K562 (cell line): Measurements from ENCODE around the gene LRGUK. TPM values are rescaled to one million over a fixed set of nuclear protein-coding genes. Genes with fewer than 3 reads are reported as not detected.
A peak's percentile ranks its signal among the peaks of the same experiment; 100 is the strongest.

Experiments
- CCNT2 ChIP-seq: IDR thresholded peaks from 2 replicates; pipeline ENCODE4 v1.6.1; 2011; ENCODE audit warnings: borderline replicate concordance, low read depth, mild to moderate bottlenecking, moderate library complexity, mixed read lengths, low read length; ENCODE audit not compliant: insufficient read length; ENCODE audit errors: extremely low read depth
- CREM ChIP-seq: IDR thresholded peaks from 2 replicates; pipeline ENCODE4 v1.6.1; 2014; ENCODE audit warnings: antibody characterized with exemption, low read depth
- DEAF1 ChIP-seq: fragments of 450-650 bp; formaldehyde crosslinking; IDR thresholded peaks from 2 replicates; pipeline ENCODE4 v1.4.0; 2020; ENCODE audit warnings: mild to moderate bottlenecking, moderate library complexity
- EP300 ChIP-seq: IDR thresholded peaks from 2 replicates; pipeline ENCODE4 v1.6.1; 2012; ENCODE audit warnings: low read length, improper control_type of control experiment
- ETV6 ChIP-seq, 3 experiments: fragments of 150-350 bp in 1 of 3; sonication (generic) in 1 of 3; formaldehyde crosslinking in 1 of 3; IDR thresholded peaks; 2 replicates each; pipeline versions ENCODE4 v1.6.1 to v1.8.0; 2014 to 2022; ENCODE audit warnings: borderline replicate concordance in 2 of 3, low read depth in 2 of 3, antibody characterized with exemption in 1 of 3, low read length in 1 of 3, mild to moderate bottlenecking in 1 of 3, missing genetic modification reagents in 1 of 3
- FOXJ2 ChIP-seq: fragments of 200-800 bp; sonication (Bioruptor generic); IDR thresholded peaks from 2 replicates; pipeline ENCODE4 v1.6.1; 2016; ENCODE audit warnings: missing genetic modification characterization, missing compliant biosample characterization
- FOXK1 ChIP-seq: sonication (generic); formaldehyde crosslinking; IDR thresholded peaks from 2 replicates; pipeline ENCODE4 v1.8.0; 2022; ENCODE audit warnings: missing genetic modification reagents, mild to moderate bottlenecking, borderline replicate concordance
- KDM1A ChIP-seq, 2 experiments: fragments of 450-650 bp; IDR thresholded peaks; 2 replicates each; pipeline ENCODE4 v1.6.1; 2016; ENCODE audit warnings: mild to moderate bottlenecking in 2 of 2
- KLF1 ChIP-seq: fragments of 450-650 bp; IDR thresholded peaks from 2 replicates; pipeline ENCODE4 v1.6.1; 2016; ENCODE audit warnings: missing genetic modification characterization, missing compliant biosample characterization
- NR2C2 ChIP-seq, 2 experiments: fragments of 200-800 bp in 1 of 2; sonication (Bioruptor generic) in 1 of 2; sonication (generic) in 1 of 2; formaldehyde crosslinking in 1 of 2; IDR thresholded peaks; 2 replicates each; pipeline versions ENCODE4 v1.6.1 to v1.8.0; 2016 to 2022; ENCODE audit warnings: mild to moderate bottlenecking in 1 of 2, missing compliant biosample characterization in 1 of 2, missing genetic modification characterization in 1 of 2, missing genetic modification reagents in 1 of 2
- PYGO2 ChIP-seq: fragments of 450-650 bp; IDR thresholded peaks from 2 replicates; pipeline ENCODE4 v1.6.1; 2016; ENCODE audit warnings: mild to moderate bottlenecking, missing genetic modification characterization, moderate library complexity, missing compliant biosample characterization
- SMARCE1 ChIP-seq: fragments of 450-650 bp; IDR thresholded peaks from 2 replicates; pipeline ENCODE4 v1.7.1; 2016; ENCODE audit warnings: mild to moderate bottlenecking
- TCF3 ChIP-seq: sonication (generic); formaldehyde crosslinking; IDR thresholded peaks from 2 replicates; pipeline ENCODE4 v1.4.0; 2020; ENCODE audit warnings: mild to moderate bottlenecking, missing genetic modification reagents
- TEAD1 ChIP-seq, 2 experiments: fragments of 450-650 bp in 1 of 2; sonication (generic) in 1 of 2; formaldehyde crosslinking; IDR thresholded peaks; 2 replicates each; pipeline versions ENCODE4 v1.4.0 to v1.8.0; 2020 to 2022; ENCODE audit warnings: mild to moderate bottlenecking in 2 of 2, missing genetic modification reagents in 1 of 2
- UBTF ChIP-seq, 2 experiments: IDR thresholded peaks; 2 replicates each; pipeline ENCODE4 v1.6.1; 2012; ENCODE audit warnings: improper control_type of control experiment in 2 of 2, low read depth in 2 of 2, low read length in 2 of 2, borderline replicate concordance in 1 of 2
- ZNF23 ChIP-seq: fragments of 250-450 bp; sonication (Bioruptor Pico); IDR thresholded peaks from 2 replicates; pipeline ENCODE4 v1.4.0; 2020; ENCODE audit warnings: mild to moderate bottlenecking
- ZNF239 ChIP-seq: fragments of 250-450 bp; sonication (Bioruptor Pico); IDR thresholded peaks from 2 replicates; pipeline ENCODE4 v1.4.0; 2020; ENCODE audit warnings: mild to moderate bottlenecking
- polyA plus RNA-seq, 8 experiments: library from polyadenylated mRNA; depleted of rRNA in 4 of 8; stranded (reverse) in 5 of 8; unstranded in 3 of 8; fragments of >200 nt; fragmentation: Nextera tagmentation in 2 of 8; fragmentation: Illumina TruSeq in 1 of 8; extraction: Ambion mirVana in 2 of 8; extraction: Trizol in 1 of 8; gene quantifications; 2 replicates each; pipeline versions ENCODE4 v1.2.1 to v1.2.3, GENCODE V29; 2011 to 2014; ENCODE audit warnings: inconsistent platforms in 1 of 8, missing spikeins in 1 of 8
- total RNA-seq, 7 experiments: library from RNA; depleted of rRNA in 6 of 7; stranded (reverse); fragments of >200 nt in 6 of 7; fragmentation: Illumina TruSeq in 2 of 7; extraction: Trizol in 2 of 7; gene quantifications; 2 replicates each; pipeline versions ENCODE4 v1.2.1 to v1.2.3, GENCODE V29; 2011 to 2021; ENCODE audit warnings: low replicate concordance in 1 of 7
- TF ChIP-seq, protein P1 (sequence below): fragments of 450-650 bp; IDR thresholded peaks from 2 replicates; pipeline ENCODE4 v1.6.1; 2016; ENCODE audit warnings: low read depth, mild to moderate bottlenecking, moderate library complexity
- TF ChIP-seq, protein P2 (sequence below): fragments of 150-350 bp; conservative IDR thresholded peaks from 2 replicates; pipeline ENCODE4 v1.6.1; 2014; ENCODE audit warnings: low read length

The LRGUK gene
- total and polyA plus RNA-seq, 9 of the 15 experiments (the other 6 are each of a cell fraction or from before 2014, with no cell fraction given), result 0.04 to 0.33 (median 0.18) TPM

DNA sequence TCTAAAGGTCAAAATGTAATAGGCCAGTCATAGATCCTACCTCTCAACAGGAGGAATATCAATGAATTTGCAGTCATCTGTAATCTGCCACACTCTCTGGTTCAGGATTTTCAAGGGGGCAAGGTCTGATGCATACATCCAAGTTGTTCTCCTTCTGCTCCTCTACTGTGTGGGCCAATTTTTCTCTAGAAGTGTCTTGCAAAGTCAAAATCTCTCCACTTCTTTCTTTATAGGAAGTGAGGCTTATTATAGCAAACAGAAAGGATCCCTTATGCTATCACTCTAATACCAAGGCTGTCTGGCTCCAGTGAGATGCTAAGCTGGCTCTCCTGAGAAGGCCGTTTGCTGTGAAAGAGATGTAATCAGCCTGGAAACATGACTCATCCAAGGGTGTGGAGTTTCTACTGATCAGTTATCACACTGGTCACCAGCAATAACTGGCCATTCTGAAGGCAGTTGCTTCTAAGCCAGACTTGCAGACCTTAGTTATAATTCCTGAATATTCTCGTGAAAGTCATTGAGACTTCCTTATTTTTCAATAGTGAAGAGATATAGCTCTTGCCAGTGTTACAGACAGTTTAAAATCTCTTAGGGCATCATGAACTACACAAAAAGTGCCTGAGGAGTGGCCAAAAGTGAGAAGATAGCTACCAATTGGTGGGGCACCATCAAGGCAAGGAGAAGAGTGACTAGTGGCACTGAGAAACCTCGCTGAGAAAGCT lies 43.2 kb upstream of the LRGUK start (continued):
- no peak for TF ChIP-seq DEAF1
- peak; percentile 90 for TF ChIP-seq FOXJ2 (tag)
- no peak for TF ChIP-seq NR2C2 (CRISPR knock-in tag; IDR thresholded peaks at IDR 0.05)
- 0 out of 2 replicates have a peak, but pooled peaks have one; percentile 3 for TF ChIP-seq NR2C2 (tag; IDR thresholded peaks at IDR 0.05)
- peak; percentile 63 for TF ChIP-seq CREM
- 0 out of 2 replicates have a peak, but pooled peaks have one; percentile 18 for TF ChIP-seq FOXK1
- TF ChIP-seq CCNT2, result peak; percentile 96
- peak; percentile 97 for TF ChIP-seq EP300
- peak; percentile 55 to 69 for TF ChIP-seq KDM1A (IDR thresholded peaks at IDR 0.05)
- TF ChIP-seq UBTF (IDR thresholded peaks at IDR 0.05; ENCODE audit: borderline replicate concordance in 1 of 2, low read depth in 2 of 2, low read length in 2 of 2), result peak in 1 of 2 experiments; percentile 53; a peak in 1 of 4 replicates
- no peak for TF ChIP-seq ZNF23 (CRISPR knock-in tag)
- TF ChIP-seq TCF3 (CRISPR knock-in tag), result peak; percentile 64
- peak; percentile 31; the same call in 1 of the 2 replicates for TF ChIP-seq ZNF239 (CRISPR knock-in tag)
- 0 out of 4 replicates have a peak, but pooled peaks of 1 of the 2 experiments have one; percentile 43 for TF ChIP-seq ETV6 (IDR thresholded peaks at IDR 0.05; ENCODE audit: borderline replicate concordance in 1 of 2, low read depth in 2 of 2, low read length in 1 of 2)
- no peak for TF ChIP-seq ETV6 (CRISPR knock-in tag; IDR thresholded peaks at IDR 0.05; ENCODE audit: borderline replicate concordance)
- TF ChIP-seq PYGO2 (tag), result no peak
- peak; percentile 85 for TF ChIP-seq KLF1 (tag)
- TF ChIP-seq, protein P1, sequence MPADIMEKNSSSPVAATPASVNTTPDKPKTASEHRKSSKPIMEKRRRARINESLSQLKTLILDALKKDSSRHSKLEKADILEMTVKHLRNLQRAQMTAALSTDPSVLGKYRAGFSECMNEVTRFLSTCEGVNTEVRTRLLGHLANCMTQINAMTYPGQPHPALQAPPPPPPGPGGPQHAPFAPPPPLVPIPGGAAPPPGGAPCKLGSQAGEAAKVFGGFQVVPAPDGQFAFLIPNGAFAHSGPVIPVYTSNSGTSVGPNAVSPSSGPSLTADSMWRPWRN, result peak; percentile 63; the same call in 1 of the 2 replicates
- 0 out of 4 replicates have a peak, but pooled peaks of 1 of the 2 experiments have one; percentile 16 for TF ChIP-seq TEAD1 (CRISPR knock-in tag; IDR thresholded peaks at IDR 0.05)
- TF ChIP-seq, protein P2, sequence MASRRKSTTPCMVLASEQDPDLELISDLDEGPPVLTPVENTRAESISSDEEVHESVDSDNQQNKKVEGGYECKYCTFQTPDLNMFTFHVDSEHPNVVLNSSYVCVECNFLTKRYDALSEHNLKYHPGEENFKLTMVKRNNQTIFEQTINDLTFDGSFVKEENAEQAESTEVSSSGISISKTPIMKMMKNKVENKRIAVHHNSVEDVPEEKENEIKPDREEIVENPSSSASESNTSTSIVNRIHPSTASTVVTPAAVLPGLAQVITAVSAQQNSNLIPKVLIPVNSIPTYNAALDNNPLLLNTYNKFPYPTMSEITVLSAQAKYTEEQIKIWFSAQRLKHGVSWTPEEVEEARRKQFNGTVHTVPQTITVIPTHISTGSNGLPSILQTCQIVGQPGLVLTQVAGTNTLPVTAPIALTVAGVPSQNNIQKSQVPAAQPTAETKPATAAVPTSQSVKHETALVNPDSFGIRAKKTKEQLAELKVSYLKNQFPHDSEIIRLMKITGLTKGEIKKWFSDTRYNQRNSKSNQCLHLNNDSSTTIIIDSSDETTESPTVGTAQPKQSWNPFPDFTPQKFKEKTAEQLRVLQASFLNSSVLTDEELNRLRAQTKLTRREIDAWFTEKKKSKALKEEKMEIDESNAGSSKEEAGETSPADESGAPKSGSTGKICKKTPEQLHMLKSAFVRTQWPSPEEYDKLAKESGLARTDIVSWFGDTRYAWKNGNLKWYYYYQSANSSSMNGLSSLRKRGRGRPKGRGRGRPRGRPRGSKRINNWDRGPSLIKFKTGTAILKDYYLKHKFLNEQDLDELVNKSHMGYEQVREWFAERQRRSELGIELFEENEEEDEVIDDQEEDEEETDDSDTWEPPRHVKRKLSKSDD, result no peak
- peak; percentile 99 for TF ChIP-seq SMARCE1
